NCI-H2107 treated with DMSO at 0.1 percent for 48 hours (cell line): ENCODE results near the gene LRP10.
"Not testable (repeated sequence)": the region's sequence is repeated elsewhere in the genome, so short reads cannot be mapped to it uniquely, and the experiment has no call there.

Experiments used
- DNase-seq: peaks from one replicate; lab custom pipeline; 2025; ENCODE audit not compliant: unreplicated experiment; lab: John Stamatoyannopoulos, UW

The LRP10 gene

DNA sequence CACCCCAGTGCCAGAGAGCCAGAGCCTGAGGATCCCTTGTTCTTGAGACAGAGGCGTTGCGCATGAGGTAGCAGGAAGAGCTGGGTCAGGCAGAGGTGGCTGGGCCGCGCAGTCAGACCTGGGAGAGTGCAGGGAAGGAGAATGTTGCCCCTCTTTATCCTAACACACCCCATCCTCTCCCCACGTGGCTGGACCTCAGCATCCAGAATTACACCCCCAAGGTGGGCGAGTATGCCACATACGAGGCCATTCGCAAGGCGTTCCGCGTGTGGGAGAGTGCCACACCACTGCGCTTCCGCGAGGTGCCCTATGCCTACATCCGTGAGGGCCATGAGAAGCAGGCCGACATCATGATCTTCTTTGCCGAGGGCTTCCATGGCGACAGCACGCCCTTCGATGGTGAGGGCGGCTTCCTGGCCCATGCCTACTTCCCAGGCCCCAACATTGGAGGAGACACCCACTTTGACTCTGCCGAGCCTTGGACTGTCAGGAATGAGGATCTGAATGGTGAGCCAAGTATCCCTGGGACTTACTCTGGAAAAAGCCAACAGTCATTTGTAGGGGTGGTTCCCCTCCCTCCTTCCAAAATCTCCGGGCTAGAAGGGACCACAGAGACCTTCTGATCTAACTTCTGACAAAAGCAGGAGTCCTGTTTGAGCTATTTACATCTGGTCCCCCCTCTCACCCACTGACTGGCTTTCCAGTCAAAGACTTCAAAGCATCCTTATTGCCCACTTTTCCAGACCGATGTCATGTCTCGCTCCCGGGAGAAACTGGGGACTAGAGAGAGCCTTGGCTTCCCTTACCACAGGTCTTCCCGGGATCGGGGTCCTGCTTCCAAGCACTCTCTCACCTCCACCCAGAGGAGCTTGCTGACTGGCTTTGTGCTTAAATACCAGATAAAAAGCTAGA lies 29.1 kb upstream of the LRP10 start:
- DNase-seq, result no peak

DNA sequence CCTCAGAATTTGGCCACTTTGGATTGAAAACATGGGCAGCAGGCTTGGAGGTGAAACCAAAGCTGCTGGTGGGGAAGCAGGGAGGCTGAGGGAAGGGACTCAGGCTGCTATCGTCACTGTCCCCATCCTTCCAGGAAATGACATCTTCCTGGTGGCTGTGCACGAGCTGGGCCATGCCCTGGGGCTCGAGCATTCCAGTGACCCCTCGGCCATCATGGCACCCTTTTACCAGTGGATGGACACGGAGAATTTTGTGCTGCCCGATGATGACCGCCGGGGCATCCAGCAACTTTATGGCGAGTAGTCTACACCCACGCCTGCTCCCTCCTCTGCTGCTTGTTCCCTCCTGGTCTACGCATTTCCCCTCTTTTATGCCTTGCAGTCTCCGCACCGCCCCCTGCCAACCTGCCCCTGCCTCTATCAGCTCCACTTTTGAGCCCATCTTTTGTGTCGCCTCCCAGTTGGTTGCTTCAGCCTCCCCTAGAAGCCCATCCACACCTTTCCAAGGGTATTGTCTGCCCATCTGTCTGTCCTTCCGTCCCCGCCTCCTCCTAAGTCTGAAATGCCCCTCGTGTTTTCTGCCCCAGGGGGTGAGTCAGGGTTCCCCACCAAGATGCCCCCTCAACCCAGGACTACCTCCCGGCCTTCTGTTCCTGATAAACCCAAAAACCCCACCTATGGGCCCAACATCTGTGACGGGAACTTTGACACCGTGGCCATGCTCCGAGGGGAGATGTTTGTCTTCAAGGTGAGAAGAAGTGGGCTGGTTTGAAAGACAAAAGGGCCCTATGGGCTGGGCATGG lies 28.2 kb upstream of the LRP10 start:
- no peak for DNase-seq

DNA sequence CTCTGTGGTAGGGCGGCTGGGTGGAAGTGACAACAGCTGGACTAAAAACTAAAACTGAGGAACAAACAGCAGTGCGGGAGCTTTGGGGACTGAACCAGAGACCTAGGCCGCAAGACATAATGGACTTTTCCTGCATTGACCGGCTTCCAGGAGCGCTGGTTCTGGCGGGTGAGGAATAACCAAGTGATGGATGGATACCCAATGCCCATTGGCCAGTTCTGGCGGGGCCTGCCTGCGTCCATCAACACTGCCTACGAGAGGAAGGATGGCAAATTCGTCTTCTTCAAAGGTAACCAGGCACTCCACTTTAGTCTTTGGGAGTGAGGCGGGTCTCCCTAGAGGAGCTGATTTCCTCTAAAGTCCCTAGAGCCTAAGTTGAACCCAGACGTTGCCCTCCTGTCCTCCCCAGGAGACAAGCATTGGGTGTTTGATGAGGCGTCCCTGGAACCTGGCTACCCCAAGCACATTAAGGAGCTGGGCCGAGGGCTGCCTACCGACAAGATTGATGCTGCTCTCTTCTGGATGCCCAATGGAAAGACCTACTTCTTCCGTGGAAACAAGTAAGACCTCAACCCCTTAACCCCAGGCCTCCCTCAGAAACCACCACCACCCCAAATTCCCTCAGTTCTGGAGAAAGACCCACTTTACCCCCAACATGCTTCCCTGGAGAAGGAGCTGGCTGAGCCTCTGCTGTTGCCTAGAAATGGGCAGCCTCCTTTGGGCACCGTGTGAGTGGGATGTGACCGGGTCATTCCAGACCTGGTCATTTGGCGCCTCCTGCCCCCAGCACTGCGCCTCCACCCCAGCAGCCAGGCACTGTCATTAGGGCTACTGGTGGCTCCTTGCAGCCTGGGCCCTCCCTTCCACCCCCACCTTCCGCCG lies 27.1 kb upstream of the LRP10 start:
- DNase-seq, result no peak

DNA sequence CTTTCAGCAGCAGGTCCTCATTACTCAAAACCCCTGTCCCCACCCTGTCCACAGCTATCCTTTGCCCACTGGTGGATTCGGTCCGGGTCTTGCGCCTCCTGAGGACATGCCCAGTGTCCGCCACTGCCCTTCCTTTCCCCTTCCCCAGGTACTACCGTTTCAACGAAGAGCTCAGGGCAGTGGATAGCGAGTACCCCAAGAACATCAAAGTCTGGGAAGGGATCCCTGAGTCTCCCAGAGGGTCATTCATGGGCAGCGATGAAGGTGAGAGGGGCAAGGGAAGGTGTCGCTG lies 26.5 kb upstream of the LRP10 start:
- DNase-seq, result no peak

DNA sequence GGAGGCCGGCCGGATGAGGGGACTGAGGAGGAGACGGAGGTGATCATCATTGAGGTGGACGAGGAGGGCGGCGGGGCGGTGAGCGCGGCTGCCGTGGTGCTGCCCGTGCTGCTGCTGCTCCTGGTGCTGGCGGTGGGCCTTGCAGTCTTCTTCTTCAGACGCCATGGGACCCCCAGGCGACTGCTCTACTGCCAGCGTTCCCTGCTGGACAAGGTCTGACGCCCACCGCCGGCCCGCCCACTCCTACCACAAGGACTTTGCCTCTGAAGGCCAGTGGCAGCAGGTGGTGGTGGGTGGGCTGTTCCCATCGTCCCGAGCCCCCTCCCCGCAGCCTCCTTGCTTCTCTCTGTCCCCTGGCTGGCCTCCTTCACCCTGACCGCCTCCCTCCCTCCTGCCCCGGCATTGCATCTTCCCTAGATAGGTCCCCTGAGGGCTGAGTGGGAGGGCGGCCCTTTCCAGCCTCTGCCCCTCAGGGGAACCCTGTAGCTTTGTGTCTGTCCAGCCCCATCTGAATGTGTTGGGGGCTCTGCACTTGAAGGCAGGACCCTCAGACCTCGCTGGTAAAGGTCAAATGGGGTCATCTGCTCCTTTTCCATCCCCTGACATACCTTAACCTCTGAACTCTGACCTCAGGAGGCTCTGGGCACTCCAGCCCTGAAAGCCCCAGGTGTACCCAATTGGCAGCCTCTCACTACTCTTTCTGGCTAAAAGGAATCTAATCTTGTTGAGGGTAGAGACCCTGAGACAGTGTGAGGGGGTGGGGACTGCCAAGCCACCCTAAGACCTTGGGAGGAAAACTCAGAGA lies 25.5 kb upstream of the LRP10 start:
- no peak for DNase-seq

DNA sequence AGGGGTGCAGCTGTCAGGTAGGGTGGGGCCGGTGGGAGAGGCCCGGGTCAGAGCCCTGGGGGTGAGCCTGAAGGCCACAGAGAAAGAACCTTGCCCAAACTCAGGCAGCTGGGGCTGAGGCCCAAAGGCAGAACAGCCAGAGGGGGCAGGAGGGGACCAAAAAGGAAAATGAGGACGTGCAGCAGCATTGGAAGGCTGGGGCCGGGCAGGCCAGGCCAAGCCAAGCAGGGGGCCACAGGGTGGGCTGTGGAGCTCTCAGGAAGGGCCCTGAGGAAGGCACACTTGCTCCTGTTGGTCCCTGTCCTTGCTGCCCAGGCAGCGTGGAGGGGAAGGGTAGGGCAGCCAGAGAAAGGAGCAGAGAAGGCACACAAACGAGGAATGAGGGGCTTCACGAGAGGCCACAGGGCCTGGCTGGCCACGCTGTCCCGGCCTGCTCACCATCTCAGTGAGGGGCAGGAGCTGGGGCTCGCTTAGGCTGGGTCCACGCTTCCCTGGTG lies 24.7 kb upstream of the LRP10 start:
- DNase-seq, result no peak

DNA sequence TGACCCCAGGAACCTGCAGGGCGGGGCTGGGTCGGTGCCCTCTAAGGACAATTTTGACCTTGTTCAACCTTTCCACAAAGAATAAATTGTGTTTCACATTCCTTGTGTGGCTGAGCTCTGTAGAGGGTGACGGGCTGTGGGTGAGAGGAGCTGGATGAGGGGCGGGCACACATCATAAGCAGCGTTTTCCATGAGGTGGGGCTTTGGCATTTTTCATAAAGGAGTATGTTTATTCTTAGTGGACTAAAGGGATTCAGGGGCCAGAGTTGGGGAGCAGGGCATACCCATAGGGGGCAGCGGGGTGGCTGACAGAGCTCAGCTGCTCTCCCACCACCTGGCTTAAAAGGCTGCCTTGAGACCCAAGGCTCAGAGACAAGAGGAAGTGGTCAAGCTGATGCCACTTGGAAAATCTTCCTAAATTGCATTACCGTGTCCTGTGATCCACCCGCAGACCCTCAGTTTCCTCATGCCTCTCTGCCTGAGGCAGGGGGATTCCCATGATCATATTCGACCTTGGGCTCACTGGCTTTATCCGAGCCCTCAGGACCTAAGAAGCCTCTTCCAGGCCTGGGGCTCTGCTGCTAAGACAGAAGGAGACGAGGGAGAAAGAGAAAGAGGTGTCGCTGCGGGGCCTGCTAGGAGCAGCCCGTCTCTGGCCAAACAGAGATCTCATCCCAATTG lies 23.7 kb upstream of the LRP10 start:
- no peak for DNase-seq

DNA sequence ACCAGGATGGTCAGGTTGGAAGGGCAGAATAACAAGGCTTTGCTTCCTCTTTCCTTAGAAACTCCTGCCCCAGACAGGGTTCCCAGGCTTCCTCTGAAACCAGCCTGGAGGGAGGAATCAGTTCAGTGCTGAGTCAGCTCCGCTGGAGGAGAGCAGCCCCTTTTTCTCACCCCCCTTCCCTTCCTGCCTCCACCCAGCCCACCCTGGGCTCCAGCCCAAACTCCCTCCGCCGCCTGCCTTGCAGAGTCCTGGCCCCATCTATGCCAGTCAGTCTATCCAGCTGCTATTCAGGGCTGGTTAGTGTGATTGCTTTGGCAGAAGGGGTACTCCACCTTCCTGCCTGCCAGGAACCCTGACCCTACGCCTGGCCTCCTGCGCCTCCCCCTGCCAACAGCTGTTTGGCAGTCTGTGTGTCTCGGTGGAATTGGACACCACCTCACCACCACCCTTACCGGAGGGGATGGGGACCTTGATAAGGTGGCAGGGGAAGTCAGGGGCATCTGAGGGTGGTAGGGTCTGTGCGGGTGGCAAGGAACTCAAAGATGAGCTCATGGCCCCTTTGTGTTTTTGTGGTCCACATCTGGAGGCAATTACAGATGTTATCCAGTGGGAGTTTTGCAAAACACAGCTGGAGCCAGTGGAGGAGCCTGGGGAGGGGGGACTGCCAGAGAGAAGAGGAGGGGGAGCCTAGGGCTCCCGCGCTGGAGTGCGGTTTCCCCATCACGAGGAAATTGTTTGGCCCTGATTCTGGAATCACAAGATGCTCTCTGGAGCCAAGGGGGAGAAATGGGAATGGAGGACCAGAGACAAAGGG lies 23.0 kb upstream of the LRP10 start:
- DNase-seq, result no peak

DNA sequence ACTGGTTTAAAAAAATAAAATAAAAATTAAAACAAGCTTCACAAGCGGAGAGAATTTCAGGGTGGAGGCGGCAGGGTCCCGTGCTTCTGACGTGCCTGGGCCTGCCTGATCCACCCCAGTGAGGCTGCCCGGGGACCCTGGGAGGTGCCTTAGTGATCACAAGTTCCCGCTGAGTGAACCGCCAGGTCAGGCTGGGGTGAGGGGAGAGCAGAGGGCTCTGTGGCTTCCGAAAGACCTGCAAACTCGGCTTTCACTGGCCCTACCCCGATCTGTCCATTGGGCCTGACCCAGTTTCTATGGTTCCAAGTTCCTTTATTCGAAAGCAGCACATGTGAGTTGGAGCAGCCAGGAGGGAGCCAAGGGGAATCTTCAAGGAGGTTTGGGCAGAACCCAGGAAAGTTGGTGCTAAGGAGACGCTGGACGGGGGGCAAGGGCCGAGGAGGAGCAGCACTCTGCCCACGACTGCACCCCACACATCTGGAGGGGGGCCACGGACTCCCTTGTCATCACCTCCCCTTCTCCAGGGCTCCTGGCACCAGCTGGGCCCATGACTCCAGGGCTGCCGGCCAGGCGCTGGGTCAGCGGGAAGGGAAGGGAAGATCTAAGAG lies 22.2 kb upstream of the LRP10 start:
- no peak for DNase-seq

DNA sequence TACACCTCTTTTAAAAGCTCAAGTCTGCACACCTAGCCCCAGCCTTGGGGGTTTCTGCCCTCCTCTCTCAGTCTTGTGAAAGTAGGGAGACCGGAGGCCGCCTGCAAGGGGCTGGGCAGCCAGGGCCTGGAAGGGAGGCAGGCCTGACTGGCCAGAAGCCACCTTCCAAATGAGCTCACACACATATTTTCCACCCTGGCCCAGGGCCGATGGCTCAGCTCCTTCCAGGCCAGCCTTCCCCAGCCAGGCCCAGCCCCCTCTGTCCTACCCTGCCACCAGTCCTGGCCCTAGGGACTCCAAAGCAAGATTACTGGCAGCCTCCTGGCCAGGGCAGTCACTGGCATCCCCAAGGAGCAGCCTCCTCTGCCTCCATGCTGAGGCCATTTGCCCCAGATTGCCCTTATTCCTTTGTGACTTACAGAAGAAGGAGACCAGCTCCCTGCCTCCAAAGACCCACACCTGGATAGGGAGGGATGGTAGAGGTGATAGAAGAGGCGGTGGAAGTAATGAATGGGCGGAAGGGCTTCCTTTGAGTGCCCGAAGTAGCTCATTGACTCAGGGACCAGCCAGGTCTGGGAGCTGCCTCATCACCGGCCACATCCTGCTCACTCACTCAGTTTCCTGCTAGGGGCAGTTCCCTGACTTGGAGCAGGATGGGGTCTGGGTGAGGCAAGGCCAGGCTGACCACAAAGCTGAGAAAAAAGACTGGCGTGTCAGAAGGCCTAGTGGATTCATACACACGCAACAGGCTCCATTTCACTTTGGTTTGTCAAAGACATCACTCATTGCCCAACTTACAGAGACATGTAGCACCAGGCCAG lies 20.4 kb upstream of the LRP10 start:
- DNase-seq, result no peak

DNA sequence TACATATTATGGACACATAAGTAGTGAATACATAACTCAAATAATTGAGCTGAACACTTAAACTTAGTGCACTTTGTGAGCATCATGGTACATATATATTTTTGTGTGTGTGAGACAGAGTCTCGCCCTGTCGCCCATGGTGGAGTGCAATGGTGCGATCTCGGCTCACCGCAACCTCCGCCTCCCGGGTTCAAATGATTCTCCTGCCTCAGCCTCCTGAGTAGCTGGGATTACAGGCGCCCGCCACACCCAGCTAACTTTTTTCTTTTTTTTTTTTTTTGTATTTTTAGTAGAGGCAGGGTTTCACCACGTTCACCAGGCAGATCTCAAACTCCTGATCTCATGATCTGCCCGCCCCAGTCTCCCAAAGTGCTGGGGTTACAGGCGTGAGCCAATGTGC lies 19.4 kb upstream of the LRP10 start:
- not testable (repeated sequence) for DNase-seq

DNA sequence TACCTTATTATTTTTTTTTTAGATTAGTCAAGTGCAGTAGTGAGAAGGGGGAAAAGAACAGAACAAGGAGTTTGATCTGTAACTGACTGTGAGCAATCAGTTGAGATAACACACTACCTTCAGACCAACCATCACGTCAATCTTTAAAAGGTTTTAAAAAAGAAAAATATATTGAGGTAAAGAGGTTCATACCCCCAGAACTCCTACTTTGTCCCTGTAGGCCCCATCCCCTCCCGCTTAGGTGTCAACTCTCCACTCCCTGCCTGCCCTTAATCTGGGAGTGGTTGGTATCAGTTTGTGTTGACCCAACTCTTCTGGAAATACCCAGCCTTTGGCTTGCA lies 19.0 kb upstream of the LRP10 start:
- DNase-seq, result no peak

DNA sequence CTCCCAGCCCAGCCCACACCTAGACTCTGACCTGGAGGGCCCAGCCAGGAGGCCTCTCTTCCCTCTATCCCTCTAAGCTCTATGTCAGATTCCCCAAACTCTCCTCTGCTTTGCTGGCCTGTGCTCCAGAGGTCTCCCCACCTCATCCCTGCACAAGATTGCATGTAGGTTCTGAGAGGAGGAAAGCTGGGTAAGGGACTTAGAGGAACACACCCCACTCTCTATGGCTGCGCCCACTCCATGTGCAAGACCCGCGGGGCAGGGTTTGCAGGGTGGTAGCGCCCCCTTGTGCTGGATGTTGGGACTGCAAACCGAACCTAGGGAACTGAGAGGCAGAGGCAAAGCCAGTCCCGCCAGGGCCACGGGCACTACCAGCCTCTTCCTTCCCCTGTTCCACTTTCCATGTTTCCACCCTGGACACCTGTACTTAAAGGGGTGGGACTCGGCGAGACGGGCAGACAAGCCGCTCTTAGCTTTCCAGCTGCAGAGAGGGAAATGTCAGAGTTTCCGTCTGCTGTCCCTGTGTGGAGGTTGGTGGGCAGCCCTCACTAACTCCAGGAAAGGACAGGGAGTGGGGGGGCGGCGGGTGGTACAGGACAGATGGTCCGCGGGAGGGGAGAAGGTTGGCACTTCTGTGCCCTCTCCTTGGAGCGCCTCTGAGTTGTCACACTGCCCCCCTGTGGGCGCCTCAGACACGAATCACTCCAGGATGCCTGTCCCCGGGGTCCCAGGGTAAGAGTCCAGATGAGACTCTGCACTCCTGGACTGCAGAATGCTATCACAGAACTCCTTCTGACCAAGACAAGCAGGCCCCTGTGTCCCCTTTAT lies 18.4 kb upstream of the LRP10 start:
- DNase-seq, result peak; percentile 63

DNA sequence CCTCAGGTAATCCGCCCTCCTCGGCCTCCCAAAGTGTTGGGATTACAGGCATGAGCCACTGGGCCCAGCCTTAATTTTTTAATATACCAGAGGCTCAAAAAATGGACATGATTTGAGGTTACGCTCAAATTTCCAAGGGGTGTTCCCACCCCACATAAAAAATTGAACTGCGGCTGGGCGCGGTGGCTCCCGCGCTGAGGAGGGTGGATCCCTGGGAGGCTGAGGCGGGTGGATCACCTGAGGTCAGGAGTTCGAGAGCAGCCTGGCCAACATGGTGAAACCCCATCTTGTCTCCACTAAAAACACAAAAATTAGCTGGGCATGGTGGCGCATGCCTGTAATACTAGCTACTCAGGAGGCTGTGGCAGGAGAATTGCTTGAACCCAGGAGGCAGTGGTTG lies 17.2 kb upstream of the LRP10 start:
- DNase-seq, result not testable (repeated sequence)

DNA sequence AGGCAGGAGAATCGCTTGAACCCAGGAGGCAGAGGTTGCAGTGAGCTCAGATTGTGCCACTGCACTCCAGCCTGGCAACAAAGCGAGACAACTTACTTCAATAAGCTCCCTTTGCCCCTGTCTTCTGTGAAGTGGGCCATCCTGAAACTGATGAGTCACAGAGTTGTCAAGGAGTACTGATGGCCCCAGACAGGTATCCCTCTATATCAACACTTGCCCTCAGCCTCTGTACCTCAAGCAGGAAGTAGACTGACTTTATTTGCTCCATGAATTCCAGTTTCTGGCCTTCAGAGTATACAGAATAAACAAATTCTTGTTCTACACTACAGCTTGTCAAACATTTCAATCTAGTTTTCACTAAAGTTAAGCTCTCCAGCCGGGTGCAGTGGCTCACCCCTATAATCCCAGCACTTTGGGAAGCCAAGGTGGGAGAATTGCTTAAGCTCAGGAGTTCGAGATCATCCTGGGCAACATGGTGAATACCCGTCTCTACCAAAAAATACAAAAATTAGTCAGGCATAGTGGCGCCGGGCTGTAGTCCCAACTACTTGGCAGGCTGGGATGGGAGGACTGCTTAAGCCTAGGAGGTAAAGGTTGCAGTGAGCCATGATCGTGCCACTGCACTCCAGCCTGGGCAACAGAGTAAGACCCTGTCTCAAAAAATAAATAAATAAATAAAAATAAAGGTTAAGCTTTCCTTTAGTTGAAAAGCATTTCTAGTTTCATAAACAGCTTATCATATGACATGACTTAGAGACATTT lies 16.4 kb upstream of the LRP10 start:
- no peak for DNase-seq

DNA sequence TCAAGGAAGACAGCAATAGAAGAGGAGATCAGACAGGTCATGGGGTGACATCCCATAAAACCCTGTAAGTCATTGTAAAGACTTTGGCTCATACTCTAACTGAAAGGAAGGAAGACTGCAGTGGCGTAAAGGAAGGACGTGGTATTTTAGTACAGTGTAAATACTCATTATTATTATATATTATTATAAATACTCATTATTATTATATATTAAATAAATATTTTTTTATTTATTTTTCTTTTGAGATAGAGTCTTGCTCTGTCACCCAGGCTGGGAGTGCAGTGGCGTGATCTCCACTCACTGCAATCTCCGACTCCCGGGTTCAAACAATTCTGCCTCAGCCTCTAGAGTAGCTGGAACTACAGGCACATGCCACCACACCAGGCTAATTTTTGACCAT lies 15.1 kb upstream of the LRP10 start:
- no peak for DNase-seq
